Urothelium cell line (cell line): ENCODE measurements around the gene ATP6V1C2.

Experiments
- DNase-seq: peaks from one replicate; pipeline ENCODE4 v3.0.0; 2011; ENCODE audit warnings: low spot score, mixed read lengths
- FAIRE-seq: peaks from 2 replicates; lab custom pipeline; 2011; peaks lifted over from hg19 to GRCh38; lab: Jason Lieb, UNC

Gene ATP6V1C2

DNA sequence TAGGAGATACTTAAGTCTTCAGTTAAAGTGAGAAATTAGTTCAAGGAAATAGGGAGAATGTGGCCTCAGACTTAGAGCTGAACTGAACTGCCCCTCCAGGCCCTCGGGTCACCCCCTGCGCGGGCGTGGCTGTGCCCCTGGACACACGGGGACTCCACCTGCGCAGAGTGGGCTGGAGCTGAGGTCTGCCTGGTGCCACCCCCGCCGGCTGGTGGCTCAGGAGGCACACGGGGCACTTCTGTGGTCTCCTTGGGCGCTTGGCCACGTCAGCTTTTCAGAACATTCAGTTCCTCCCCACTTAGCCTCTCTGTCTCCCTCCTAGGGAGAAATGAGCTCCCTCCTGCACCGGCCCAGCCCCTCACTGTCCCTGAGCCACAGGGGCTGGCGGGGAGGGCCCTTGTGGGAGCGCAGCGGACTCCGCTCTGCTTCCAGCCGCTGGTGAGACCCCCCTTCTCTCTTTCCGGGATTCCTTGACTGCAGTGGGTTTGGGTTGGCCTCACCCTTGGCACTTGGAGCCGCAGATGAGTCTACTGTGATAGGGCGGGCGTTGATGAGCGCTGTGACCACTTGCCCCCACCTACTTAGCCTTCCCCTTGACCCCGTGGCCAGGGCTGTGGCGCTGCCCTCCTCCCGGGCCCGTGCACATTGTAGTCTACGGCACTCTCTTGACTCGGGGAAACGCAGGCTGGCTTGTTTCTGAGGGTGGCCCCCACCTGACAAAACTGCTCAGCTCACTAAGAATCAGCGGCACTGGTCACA lies 109.4 kb downstream of the ATP6V1C2 start:
- FAIRE-seq (no peak), DNase-seq (no peak)

- FAIRE-seq (no peak), DNase-seq (no peak)
Measured at GRCh38 chr2:10831400-10831985, 110.1 kb downstream of the ATP6V1C2 start.

- peak; percentile 93 for DNase-seq
- peak; percentile 74 for FAIRE-seq
Measured at GRCh38 chr2:10832203-10832936, 110.9 kb downstream of the ATP6V1C2 start.

GRCh38 chr2:10833021-10833420 lies 111.6 kb downstream of the ATP6V1C2 start:
- FAIRE-seq (no peak), DNase-seq (no peak)

- FAIRE-seq: no peak
- no peak for DNase-seq
Measured at GRCh38 chr2:10834068-10834655, 112.7 kb downstream of the ATP6V1C2 start.
